ENCODE data around the gene PRSS22.
"Not testable (repeated sequence)": the region's sequence is repeated elsewhere in the genome, so short reads cannot be mapped to it uniquely, and the experiment has no call there.

The PRSS22 gene

GRCh38 chr16:2857451-2858244, at the start of gene PRSS22:
PRSS22 (minus strand) TSS chr16:2858170; CDS start chr16:2858104, 66 bp downstream.
- no peak for DNase-seq

- DNase-seq, result not testable (repeated sequence)
Observed at GRCh38 chr16:2907084-2907753, 49.2 kb upstream of the PRSS22 start.

- DNase-seq, result no peak
Observed at GRCh38 chr16:2905988-2906387, 48.0 kb upstream of the PRSS22 start.

GRCh38 chr16:2905241-2905987, 47.4 kb upstream of the PRSS22 start:
- DNase-seq, result peak; percentile 74 to 95 (median 90)

GRCh38 chr16:2904922-2905240, 46.9 kb upstream of the PRSS22 start:
- DNase-seq, result peak in 1 of 4 experiments; percentile 36

GRCh38 chr16:2904100-2904921, 46.3 kb upstream of the PRSS22 start:
- DNase-seq, result peak; percentile 46 to 60 (median 52)

- DNase-seq, result no peak
Observed at GRCh38 chr16:2902337-2903130, 44.6 kb upstream of the PRSS22 start.

GRCh38 chr16:2900526-2901075, 42.6 kb upstream of the PRSS22 start:
- DNase-seq, result no peak

- DNase-seq, result no peak
Observed at GRCh38 chr16:2899564-2900072, 41.6 kb upstream of the PRSS22 start.

GRCh38 chr16:2898831-2899563, 41.0 kb upstream of the PRSS22 start:
- no peak for DNase-seq

GRCh38 chr16:2897110-2897509, 39.1 kb upstream of the PRSS22 start:
- DNase-seq, result no peak

GRCh38 chr16:2896480-2897010, 38.6 kb upstream of the PRSS22 start:
- no peak for DNase-seq

- no peak for DNase-seq
Observed at GRCh38 chr16:2895813-2896212, 37.8 kb upstream of the PRSS22 start.

GRCh38 chr16:2894231-2894630, 36.3 kb upstream of the PRSS22 start:
- no peak for DNase-seq

GRCh38 chr16:2884041-2884451, 26.1 kb upstream of the PRSS22 start:
- no peak for DNase-seq

- DNase-seq, result no peak
Observed at GRCh38 chr16:2883458-2883908, 25.5 kb upstream of the PRSS22 start.

GRCh38 chr16:2882650-2883457, 24.9 kb upstream of the PRSS22 start, which contains the start of gene FLYWCH2:
FLYWCH2 (plus strand) TSS chr16:2883215; CDS start chr16:2896450, 13,235 bp downstream.
- DNase-seq, result peak; percentile 96 to 99 (median 98)

GRCh38 chr16:2881783-2882649, 24.0 kb upstream of the PRSS22 start:
- no peak for DNase-seq

Measured in activated CD4-positive, CD25-positive, alpha-beta regulatory T cell (primary cell).